ENCODE results near the gene RALA. TPM values are rescaled to one million over a fixed set of nuclear protein-coding genes. Genes with fewer than 3 reads are reported as not detected.
"Not testable (repeated sequence)": the region's sequence is repeated elsewhere in the genome, so short reads cannot be mapped to it uniquely, and the experiment has no call there.

Gene RALA
- total and polyA plus RNA-seq, 5 donors, result 20.9 to 23.9 (median 21.9) TPM

- WGBS, result 99% methylated on average over 5 of the region's 5 CpGs
- H3K4me3 ChIP-seq (ENCODE audit: low read length); DNase-seq; H3K27me3 ChIP-seq (ENCODE audit: control insufficient read depth, insufficient read depth); H3K4me1 ChIP-seq (ENCODE audit: control insufficient read depth, insufficient read depth, low read length); H3K9me3 ChIP-seq (ENCODE audit: control insufficient read depth, low read length); H3K27ac ChIP-seq (ENCODE audit: low read length); intact Hi-C loops (cut with DNase I); ATAC-seq: not testable (repeated sequence)
Observed at GRCh38 chr7:39753237-39753636, 129.9 kb downstream of the RALA start.

- intact Hi-C loops (cut with DNase I), result no loop called here
- H3K9me3 ChIP-seq (ENCODE audit: control insufficient read depth, low read length), result no peaks in the 10 kb centered on the region
- peak in 1 of 3 donors; percentile 34 for DNase-seq
- H3K4me3 ChIP-seq (ENCODE audit: low read length), result no peak overlapping the region
- 90% methylated on average over 29 of the region's 29 CpGs for WGBS
- H3K27ac ChIP-seq (ENCODE audit: low read length), result no peak overlapping the region
- H3K27me3 ChIP-seq (ENCODE audit: control insufficient read depth, insufficient read depth), result no peaks in the 10 kb centered on the region
- H3K4me1 ChIP-seq (ENCODE audit: control insufficient read depth, insufficient read depth, low read length), result peaks cover 8% of the 10 kb centered on the region
- ATAC-seq, result no peak
Observed at GRCh38 chr7:39753823-39754325, 130.5 kb downstream of the RALA start.

GRCh38 chr7:39754326-39755120 lies 131.2 kb downstream of the RALA start:
- ATAC-seq (peak in 1 of 2 donors; percentile 9), DNase-seq (peak in 1 of 3 donors; percentile 51)
- Histone ChIP-seq H3K4me1 (ENCODE audit: control insufficient read depth, insufficient read depth, low read length) (peaks cover 8% of the 10 kb centered on the region), H3K4me3 (ENCODE audit: low read length) (no peak overlapping the region), H3K9me3 (ENCODE audit: control insufficient read depth, low read length) (no peaks in the 10 kb centered on the region), H3K27me3 (ENCODE audit: control insufficient read depth, insufficient read depth) (no peaks in the 10 kb centered on the region), H3K27ac (ENCODE audit: low read length) (no peak overlapping the region)
- intact Hi-C loops (cut with DNase I), result no loop called here
- 58% methylated on average over 17 of the region's 17 CpGs for WGBS

GRCh38 chr7:39757604-39758003 lies 134.2 kb downstream of the RALA start:
- 57% methylated on average over 4 of the region's 4 CpGs for WGBS
- DNase-seq, result no peak
- peaks cover 8% of the 10 kb centered on the region for H3K4me1 ChIP-seq (ENCODE audit: control insufficient read depth, insufficient read depth, low read length)
- H3K4me3 ChIP-seq (ENCODE audit: low read length), result no peak overlapping the region
- no peak for ATAC-seq
- H3K9me3 ChIP-seq (ENCODE audit: control insufficient read depth, low read length), result no peaks in the 10 kb centered on the region
- intact Hi-C loops (cut with DNase I), result no loop called here
- H3K27ac ChIP-seq (ENCODE audit: low read length), result no peak overlapping the region
- H3K27me3 ChIP-seq (ENCODE audit: control insufficient read depth, insufficient read depth), result no peaks in the 10 kb centered on the region

Other genes with a start within 250 kb of the RALA start
- gene YAE1, start 57.2 kb upstream of the RALA start, total RNA-seq, result 10 to 100 TPM; 21.4 to 24.4 (median 22.4) TPM
- gene YAE1, start 57.2 kb upstream of the RALA start, polyA plus RNA-seq, result 30.9 TPM